GM12891 (cell line): ENCODE results near the gene WDHD1.

Experiments used
- POLR2A ChIP-seq: IDR thresholded peaks from 2 replicates; pipeline ENCODE4 v1.6.1; 2011; ENCODE audit warnings: low read depth, low read length, control low read depth
- POLR2AphosphoS5 ChIP-seq: IDR thresholded peaks from 2 replicates; pipeline ENCODE4 v1.6.1; 2011; ENCODE audit warnings: low read depth, low read length, control low read depth
- TAF1 ChIP-seq: IDR thresholded peaks from 2 replicates; pipeline ENCODE4 v1.6.1; 2011; ENCODE audit warnings: low read depth, low read length, control low read depth

- TF ChIP-seq POLR2A (no peak), POLR2AphosphoS5 (no peak), TAF1 (no peak)
These were observed 45.2 kb downstream of the WDHD1 start for GRCh38 chr14:54981698-54982097.
